Esophagus muscularis mucosa (tissue), 3 donors: ENCODE results near the gene EDARADD.

Experiments
- CTCF ChIP-seq, 3 experiments: fragments of 200-600 bp in 2 of 3; fragments of 450-650 bp in 1 of 3; sonication (generic) in 2 of 3; IDR thresholded peaks; one replicate each; pipeline ENCODE4 v1.5.1; 2017 to 2019; ENCODE audit warnings: antibody characterized with exemption in 3 of 3, mild to moderate bottlenecking in 2 of 3, moderate library complexity in 1 of 3
- POLR2A ChIP-seq: fragments of 450-650 bp; IDR thresholded peaks from one replicate; pipeline ENCODE4 v1.6.1; 2017; ENCODE audit warnings: antibody characterized with exemption, moderate library complexity, mild to moderate bottlenecking, low read depth
- POLR2AphosphoS5 ChIP-seq, 2 donors: sonication (generic); formaldehyde crosslinking; IDR thresholded peaks; one replicate each; pipeline ENCODE4 v1.6.1; 2017; ENCODE audit warnings: antibody characterized with exemption in 2 of 2

DNA sequence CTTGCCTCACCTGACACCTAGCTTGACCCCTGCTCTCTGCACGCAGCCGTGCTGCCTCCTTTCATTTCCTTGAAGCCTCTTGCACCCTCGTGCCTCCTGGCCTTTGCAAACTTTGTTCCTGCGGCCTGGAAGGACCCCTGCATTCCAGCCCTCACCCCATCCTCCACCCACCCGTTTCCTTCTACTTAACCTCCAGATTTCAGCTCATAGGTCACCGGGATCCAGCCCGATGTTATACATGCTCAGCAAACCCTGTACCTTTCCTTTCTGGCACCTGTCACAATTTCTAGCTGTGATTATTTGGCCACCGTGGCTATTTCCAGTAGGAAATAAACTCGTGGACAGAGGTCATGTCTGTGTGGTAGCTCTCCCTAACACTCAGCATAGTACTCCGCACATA lies 4.5 kb downstream of the EDARADD start:
- TF ChIP-seq POLR2AphosphoS5 (IDR thresholded peaks at IDR 0.05) (no peak), POLR2A (no peak), CTCF (IDR thresholded peaks at IDR 0.05) (no peak)
